T-cell (primary cell): ENCODE results near the gene ISM1. TPM values are rescaled to one million over a fixed set of nuclear protein-coding genes. Genes with fewer than 3 reads are reported as not detected.

Source experiments
- ATAC-seq, 4 experiments: fragments of 200-7000 bp in 3 of 4; fragments of 150-1000 bp in 1 of 4; cut with Tn5 transposase; replicated peaks in 1 of 4; 1 replicate in 3 of 4; 2 replicates in 1 of 4; pipeline ENCODE4 v1.10.0; 2021; ENCODE audit warnings: moderate library complexity in 3 of 4, mild to moderate bottlenecking in 2 of 4, moderate number of reproducible peaks in 1 of 4
- CTCF ChIA-PET, 2 donors: fragments of 300-600 bp; sonication (Branson Sonifier 250); formaldehyde crosslinking; loops; one replicate each; lab custom pipeline; 2022; ENCODE audit warnings: antibody characterized with exemption in 2 of 2; lab: Charles Lee
- POLR2A ChIA-PET, 2 donors: fragments of 300-600 bp; sonication (Branson Sonifier 250); formaldehyde crosslinking; loops; one replicate each; lab custom pipeline; 2022; ENCODE audit warnings: antibody characterized with exemption in 2 of 2; lab: Charles Lee
- DNase-seq, 35 experiments: peaks; one replicate each; pipeline versions ENCODE4 v3.0.0 to v3.0.0-alpha.2; 2013 to 2023
- H3K27ac ChIP-seq: one replicate; pipeline ENCODE4 v1.5.1; 2013; ENCODE audit warnings: low read length
- H3K27me3 ChIP-seq, 2 experiments: replicated peaks in 1 of 2; 1 replicate in 1 of 2; 2 replicates in 1 of 2; pipeline versions ENCODE4 v1.6.1 to v1.7.0; 2013; ENCODE audit warnings: low read length in 1 of 2, mixed read lengths in 1 of 2; ENCODE audit not compliant: control insufficient read depth in 2 of 2, insufficient read depth in 2 of 2; ENCODE audit errors: extremely low read depth in 1 of 2
- H3K36me3 ChIP-seq, 2 donors: 1 replicate in 1 of 2; 2 replicates in 1 of 2; pipeline versions ENCODE4 v1.6.1 to v1.7.0; 2013; ENCODE audit warnings: low read length in 1 of 2; ENCODE audit not compliant: control insufficient read depth in 2 of 2, insufficient read depth in 1 of 2; ENCODE audit errors: extremely low read depth in 1 of 2
- H3K4me1 ChIP-seq, 2 experiments: 1 replicate in 1 of 2; 2 replicates in 1 of 2; pipeline versions ENCODE4 v1.6.1 to v1.7.0; 2013; ENCODE audit warnings: low read length in 2 of 2, mixed read lengths in 1 of 2; ENCODE audit not compliant: insufficient read depth in 2 of 2, control insufficient read depth in 1 of 2; ENCODE audit errors: extremely low read depth in 1 of 2
- H3K4me3 ChIP-seq, 2 donors: 1 replicate in 1 of 2; 2 replicates in 1 of 2; pipeline versions ENCODE4 v1.5.1 to v1.7.0; 2013; ENCODE audit warnings: mild to moderate bottlenecking in 2 of 2, low read length in 1 of 2, moderate library complexity in 1 of 2; ENCODE audit not compliant: control insufficient read depth in 1 of 2; ENCODE audit errors: extremely low read depth in 1 of 2
- H3K9me3 ChIP-seq: 2 replicates; pipeline ENCODE4 v1.7.0; 2013
- H3K27ac Mint-ChIP-seq, 2 donors: one replicate each; pipeline ENCODE4 v1.8.0; 2020 to 2021; ENCODE audit warnings: mild to moderate bottlenecking in 2 of 2, mixed read lengths in 2 of 2
- H3K27me3 Mint-ChIP-seq, 2 donors: one replicate each; pipeline ENCODE4 v1.8.0; 2021 to 2022; ENCODE audit warnings: mixed read lengths in 2 of 2
- H3K36me3 Mint-ChIP-seq: one replicate; pipeline ENCODE4 v1.8.0; 2021; ENCODE audit warnings: mixed read lengths
- H3K4me1 Mint-ChIP-seq, 3 donors: one replicate each; pipeline ENCODE4 v1.8.0; 2020 to 2022; ENCODE audit warnings: mixed read lengths in 3 of 3, mild to moderate bottlenecking in 1 of 3
- H3K4me3 Mint-ChIP-seq, 3 donors: one replicate each; pipeline ENCODE4 v1.8.0; 2020 to 2022; ENCODE audit warnings: mild to moderate bottlenecking in 3 of 3, mixed read lengths in 3 of 3, moderate library complexity in 3 of 3
- H3K9me3 Mint-ChIP-seq, 3 donors: one replicate each; pipeline ENCODE4 v1.8.0; 2020 to 2022; ENCODE audit warnings: mixed read lengths in 3 of 3
- WGBS: methylation state at CpG from one replicate; pipeline ENCODE4 v1.1.5; 2013; ENCODE audit warnings: missing lambda C conversion rate; ENCODE audit not compliant: insufficient coverage; 5-methylcytosine and 5-hydroxymethylcytosine counted together
- total RNA-seq, 35 experiments: library from RNA in 6 of 35; stranded (reverse) in 6 of 35; fragments of 120-200 nt in 1 of 35; gene quantifications; one replicate each; pipeline versions ENCODE4 v1.2.1 to v1.2.4 and lab custom pipeline; 2013 to 2026

Gene ISM1
- total RNA-seq, 5 donors from 2014 or later (not counting 1 experiment from before 2014, with no cell fraction given): 2.9 to 6.2 (median 4.5) TPM

DNA sequence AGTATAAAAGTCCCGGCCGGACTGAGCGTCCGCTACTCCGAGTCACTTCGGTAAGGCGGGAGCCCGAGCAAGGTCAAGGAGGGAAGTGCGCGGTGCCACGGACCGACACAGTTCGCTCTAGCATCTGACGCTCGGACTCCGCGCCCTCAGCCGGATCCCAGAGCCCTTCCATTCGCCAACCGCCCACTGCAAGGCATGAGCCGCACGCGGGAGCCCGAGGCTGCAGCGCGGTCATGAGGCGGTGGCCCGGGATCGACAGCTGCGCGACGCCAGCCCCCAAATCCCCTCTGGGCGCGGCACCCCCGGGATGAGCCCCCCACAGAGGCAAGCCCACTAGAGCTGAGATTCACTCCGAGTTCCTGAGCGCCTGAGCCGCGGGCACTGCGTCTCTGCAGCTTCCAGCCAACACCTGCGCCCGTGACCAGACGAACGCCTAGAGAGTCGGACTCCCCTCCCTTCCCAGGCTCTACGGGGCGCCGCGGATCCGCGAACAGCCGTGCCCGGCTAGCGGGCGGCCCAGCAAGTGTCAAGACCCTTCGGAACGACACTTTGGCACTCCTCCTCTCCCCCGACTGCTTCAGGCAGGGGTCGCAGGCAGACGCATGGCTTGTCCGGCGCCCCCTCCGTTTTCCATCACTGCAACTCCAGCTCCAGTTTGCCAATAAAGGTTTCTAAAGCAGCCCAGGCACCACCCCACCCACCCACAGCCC is 725 bp upstream of the ISM1 start:
- peaks cover 21 to 38% of the 10 kb centered on the region in 2 donors for H3K27me3 Mint-ChIP-seq
- no peaks in the 10 kb centered on the region for H3K9me3 Mint-ChIP-seq
- DNase-seq: peak in 13 of 35 experiments; percentile 2 to 27 (median 11)
- Histone ChIP-seq H3K9me3 (no peaks in the 10 kb centered on the region), H3K4me3 (peak overlapping the region; percentile 57 to 70), H3K4me1 (peaks cover 11 to 24% of the 10 kb centered on the region in 2 experiments), H3K27me3 (peaks cover 7 to 37% of the 10 kb centered on the region in 2 experiments), H3K27ac (no peak overlapping the region), H3K36me3 (no peaks in the 10 kb centered on the region)
- no peaks in the 10 kb centered on the region for H3K36me3 Mint-ChIP-seq
- WGBS: 2% methylated on average over 63 of the region's 63 CpGs
- peak overlapping the region in 1 of 2 donors; percentile 72 for H3K27ac Mint-ChIP-seq
- peak; percentile 13 to 33 (median 16) for ATAC-seq
- ChIA-PET CTCF (interaction anchor here in 1 of 2 donors (0.5 kb wide), 1 partner anchor 297 kb away, joined by 8 read pairs; no protein-coding TSS in a partner anchor), POLR2A (interaction anchor here in 1 of 2 donors (0.6 kb wide), 1 partner anchor 21 kb away, joined by 6 read pairs; no protein-coding TSS in a partner anchor)
- peak overlapping the region; percentile 84 to 87 (median 86) for H3K4me3 Mint-ChIP-seq
- peaks cover 18 to 29% (median 20%) of the 10 kb centered on the region in 3 donors for H3K4me1 Mint-ChIP-seq

DNA sequence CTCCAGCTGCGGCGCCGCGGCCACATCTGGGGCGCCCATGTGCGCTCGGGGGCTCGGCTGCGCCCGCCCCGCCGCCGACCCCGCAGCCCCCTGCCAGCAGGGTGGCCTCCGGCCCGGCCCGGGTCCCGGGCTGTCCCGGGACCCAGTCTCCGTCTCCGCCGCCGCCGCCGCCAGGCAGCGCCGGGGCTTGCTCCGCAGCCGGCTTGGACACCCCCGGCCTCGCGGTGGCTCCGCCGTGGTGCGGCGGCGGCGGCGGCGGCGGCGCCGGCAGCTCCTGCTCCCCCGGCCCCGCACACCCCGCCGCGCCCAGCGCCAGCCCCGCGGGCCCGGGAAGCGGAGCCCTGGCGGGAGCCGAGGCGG is 219 bp downstream of the ISM1 start:
- H3K27ac Mint-ChIP-seq: no peak overlapping the region
- ATAC-seq (peak; percentile 32 to 51 (median 45)), DNase-seq (peak in 2 of 35 experiments; percentile 2 to 12)
- peaks cover 7 to 32% of the 10 kb centered on the region in 2 experiments for H3K27me3 ChIP-seq
- H3K4me1 Mint-ChIP-seq: peaks cover 18 to 29% (median 20%) of the 10 kb centered on the region in 3 donors
- peaks cover 21 to 34% of the 10 kb centered on the region in 2 donors for H3K27me3 Mint-ChIP-seq
- peaks cover 0 to 3% (median 0%) of the 10 kb centered on the region in 3 donors for H3K9me3 Mint-ChIP-seq
- no peaks in the 10 kb centered on the region for H3K36me3 Mint-ChIP-seq
- H3K4me3 ChIP-seq: peak overlapping the region; percentile 57 to 77
- no peaks in the 10 kb centered on the region for H3K9me3 ChIP-seq
- H3K4me3 Mint-ChIP-seq: peak overlapping the region in 1 of 3 donors; percentile 86
- POLR2A ChIA-PET: interaction anchor here in 1 of 2 donors (0.6 kb wide), 1 partner anchor 22 kb away, joined by 6 read pairs; no protein-coding TSS in a partner anchor
- CTCF ChIA-PET: no interaction called here
- H3K36me3 ChIP-seq: no peaks in the 10 kb centered on the region
- 1% methylated on average over 56 of the region's 56 CpGs for WGBS
- H3K27ac ChIP-seq: no peak overlapping the region
- peaks cover 11 to 24% of the 10 kb centered on the region in 2 experiments for H3K4me1 ChIP-seq

DNA sequence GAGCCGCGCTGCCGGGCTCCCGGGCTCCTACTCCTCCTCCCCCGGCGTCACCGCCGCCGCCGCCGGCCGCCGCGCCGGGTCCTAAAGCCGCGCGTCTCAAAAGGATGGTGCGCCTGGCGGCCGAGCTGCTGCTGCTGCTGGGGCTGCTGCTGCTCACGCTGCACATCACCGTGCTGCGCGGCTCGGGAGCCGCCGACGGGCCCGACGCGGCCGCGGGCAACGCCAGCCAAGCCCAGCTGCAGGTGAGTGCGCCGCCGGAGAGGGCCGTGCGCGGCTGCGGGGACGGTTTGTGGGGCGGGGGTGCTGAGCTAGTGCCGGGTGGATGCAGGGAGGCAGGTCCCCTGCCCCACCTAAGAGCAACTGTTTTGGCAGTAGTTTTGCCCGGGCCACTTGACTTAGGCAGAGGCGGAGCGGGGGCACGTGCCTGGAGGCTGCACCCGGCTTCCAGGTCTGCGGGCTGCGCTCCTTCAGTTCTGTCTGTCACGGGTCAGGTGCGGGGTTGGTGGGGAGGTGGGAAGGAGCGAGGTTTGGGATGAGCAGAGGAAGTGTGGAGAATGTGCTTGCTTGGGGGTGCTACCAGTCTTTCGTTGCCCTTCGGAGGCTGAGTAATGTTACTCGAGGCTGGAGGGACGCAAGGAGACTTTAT is 722 bp downstream of the ISM1 start:
- H3K27ac Mint-ChIP-seq: peak overlapping the region; percentile 75 to 88
- peak overlapping the region; percentile 81 to 88 (median 86) for H3K4me3 Mint-ChIP-seq
- peak; percentile 79 to 86 (median 80) for ATAC-seq
- no peak overlapping the region for H3K27ac ChIP-seq
- H3K9me3 Mint-ChIP-seq: peaks cover 0 to 7% (median 4%) of the 10 kb centered on the region in 3 donors
- WGBS: 2% methylated on average over 55 of the region's 59 CpGs
- DNase-seq: peak; percentile 27 to 78 (median 55)
- peak overlapping the region; percentile 48 to 77 for H3K4me3 ChIP-seq
- H3K36me3 Mint-ChIP-seq: peaks cover 2% of the 10 kb centered on the region
- peaks cover 11 to 24% of the 10 kb centered on the region in 2 experiments for H3K4me1 ChIP-seq
- H3K9me3 ChIP-seq: no peaks in the 10 kb centered on the region
- H3K36me3 ChIP-seq: no peaks in the 10 kb centered on the region
- peaks cover 18 to 29% (median 20%) of the 10 kb centered on the region in 3 donors for H3K4me1 Mint-ChIP-seq
- ChIA-PET CTCF (no interaction called here), POLR2A (no interaction called here)
- H3K27me3 ChIP-seq: peaks cover 7 to 32% of the 10 kb centered on the region in 2 experiments
- peaks cover 18 to 29% of the 10 kb centered on the region in 2 donors for H3K27me3 Mint-ChIP-seq

DNA sequence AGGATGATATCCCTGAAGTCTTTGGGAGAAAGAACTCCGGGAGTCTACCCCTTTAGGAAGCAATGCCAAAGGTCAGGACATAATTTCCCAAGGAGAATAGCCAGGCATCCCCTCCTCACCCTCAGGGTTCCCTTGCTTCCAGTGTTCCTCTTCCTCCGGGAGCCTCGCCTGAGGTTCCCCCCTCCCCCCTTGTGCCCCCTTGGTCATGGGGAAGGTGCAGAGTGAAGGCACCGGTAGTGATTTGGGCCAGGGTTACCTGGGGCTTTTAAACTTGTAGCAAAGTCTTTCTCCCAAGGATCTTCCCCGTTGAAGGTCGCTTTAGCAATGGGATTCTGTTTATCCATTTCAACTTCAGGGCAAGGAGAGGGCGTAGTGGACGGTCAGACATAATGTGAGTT is 1.2 kb downstream of the ISM1 start:
- peaks cover 11 to 24% of the 10 kb centered on the region in 2 experiments for H3K4me1 ChIP-seq
- H3K4me3 ChIP-seq: peak overlapping the region; percentile 48 to 77
- H3K27me3 Mint-ChIP-seq: peaks cover 18 to 28% of the 10 kb centered on the region in 2 donors
- no peaks in the 10 kb centered on the region for H3K9me3 ChIP-seq
- peaks cover 2% of the 10 kb centered on the region for H3K36me3 Mint-ChIP-seq
- CTCF ChIA-PET: no interaction called here
- peak overlapping the region; percentile 81 to 88 (median 86) for H3K4me3 Mint-ChIP-seq
- DNase-seq (no peak), ATAC-seq (no peak)
- peaks cover 0 to 7% (median 5%) of the 10 kb centered on the region in 3 donors for H3K9me3 Mint-ChIP-seq
- no peaks in the 10 kb centered on the region for H3K36me3 ChIP-seq
- H3K4me1 Mint-ChIP-seq: peaks cover 18 to 29% (median 20%) of the 10 kb centered on the region in 3 donors
- H3K27me3 ChIP-seq: peaks cover 7 to 32% of the 10 kb centered on the region in 2 experiments
- 74% methylated on average over 5 of the region's 8 CpGs for WGBS
- H3K27ac Mint-ChIP-seq: peak overlapping the region; percentile 75 to 88
- no peak overlapping the region for H3K27ac ChIP-seq
- POLR2A ChIA-PET: no interaction called here

- Mint-ChIP-seq H3K36me3 (peaks cover 2% of the 10 kb centered on the region), H3K4me1 (peaks cover 25 to 36% (median 25%) of the 10 kb centered on the region in 3 donors), H3K9me3 (peaks cover 0 to 7% (median 5%) of the 10 kb centered on the region in 3 donors), H3K27ac (peak overlapping the region; percentile 5 to 65), H3K4me3 (no peak overlapping the region), H3K27me3 (peaks cover 7 to 17% of the 10 kb centered on the region in 2 donors)
- no peaks in the 10 kb centered on the region for H3K36me3 ChIP-seq
- no peaks in the 10 kb centered on the region for H3K9me3 ChIP-seq
- WGBS: 81% methylated on average over 2 of the region's 5 CpGs
- POLR2A ChIA-PET: no interaction called here
- H3K27ac ChIP-seq: no peak overlapping the region
- no peak for ATAC-seq
- DNase-seq: no peak
- H3K4me3 ChIP-seq: no peak overlapping the region
- peaks cover 4 to 28% of the 10 kb centered on the region in 2 experiments for H3K27me3 ChIP-seq
- H3K4me1 ChIP-seq: peaks cover 15 to 24% of the 10 kb centered on the region in 2 experiments
- CTCF ChIA-PET: interaction anchor here in 1 of 2 donors (0.5 kb wide), 1 partner anchor 10 kb away, joined by 3 read pairs; no protein-coding TSS in a partner anchor
These were observed 2.9 kb downstream of the ISM1 start for GRCh38 chr20:13223736-13224520.
